ENCODE data around the gene ATOH8.

ATOH8 gene

GRCh38 chr2:85736456-85737355, 17.1 kb upstream of the ATOH8 start:
- DNase-seq (ENCODE audit: low spot score): no peak
- no peak for FAIRE-seq

GRCh38 chr2:85737481-85737880, 16.3 kb upstream of the ATOH8 start:
- DNase-seq (ENCODE audit: low spot score) (peak; percentile 83), FAIRE-seq (no peak)

DNA sequence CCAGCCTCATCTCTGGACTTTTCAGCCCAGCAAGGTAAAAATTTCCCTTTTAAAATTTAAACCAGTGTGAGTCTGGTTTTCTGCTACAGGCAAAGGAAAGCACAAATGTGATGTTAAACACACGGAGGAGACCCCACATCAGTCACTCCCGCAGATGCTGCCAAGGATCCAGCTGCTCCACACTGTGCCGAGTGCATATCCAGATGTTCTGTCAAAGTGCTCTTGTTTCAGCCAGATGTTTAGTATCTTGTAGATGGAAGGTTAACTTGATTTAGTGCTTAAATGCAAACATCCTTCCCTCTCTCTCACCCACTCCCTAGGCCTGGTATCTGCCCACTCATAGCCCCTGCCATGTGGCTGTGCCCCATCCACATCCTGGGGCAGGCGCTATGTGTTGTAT, 15.8 kb upstream of the ATOH8 start:
- DNase-seq (ENCODE audit: low spot score) (no peak), FAIRE-seq (no peak)

- FAIRE-seq: no peak
- DNase-seq (ENCODE audit: low spot score): no peak
These were observed 13.6 kb upstream of the ATOH8 start for GRCh38 chr2:85740193-85740592.

- DNase-seq (ENCODE audit: low spot score) (no peak), FAIRE-seq (no peak)
These were observed 12.5 kb upstream of the ATOH8 start for GRCh38 chr2:85741211-85741832.

DNA sequence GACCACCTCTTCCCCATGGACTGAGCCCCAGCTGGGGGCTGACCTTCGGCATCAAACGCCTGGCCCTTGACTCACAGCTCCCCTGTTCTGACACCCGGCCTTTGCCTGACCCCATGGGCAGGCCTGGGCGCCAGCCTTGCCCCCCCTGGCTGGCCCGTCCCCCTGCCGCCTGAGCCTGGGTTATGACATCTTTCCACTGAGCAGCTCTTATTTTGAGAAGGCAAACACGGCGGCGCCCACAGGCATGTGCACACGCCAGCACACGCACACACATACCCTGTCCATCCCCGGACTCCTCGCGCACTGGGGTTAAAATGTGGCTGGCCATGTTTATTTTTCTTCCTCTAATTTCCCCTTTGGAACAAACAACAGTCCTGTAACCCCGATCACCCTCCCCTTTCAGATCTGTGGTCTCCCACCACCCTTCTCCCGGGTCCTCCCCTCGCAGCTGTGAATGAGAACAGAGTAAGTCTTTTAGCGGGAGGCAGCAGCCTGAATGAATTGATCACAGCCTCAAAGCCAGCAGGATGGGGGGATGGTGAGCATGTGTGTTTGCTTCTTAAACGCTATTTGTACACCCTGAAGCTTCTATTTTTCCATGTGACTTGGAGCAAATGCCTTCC, 11.8 kb upstream of the ATOH8 start:
- DNase-seq (ENCODE audit: low spot score) (peak; percentile 99), FAIRE-seq (peak; percentile 92)

GRCh38 chr2:85743304-85743978, 10.3 kb upstream of the ATOH8 start:
- peak; percentile 93 for FAIRE-seq
- DNase-seq (ENCODE audit: low spot score): peak; percentile 90

- DNase-seq (ENCODE audit: low spot score) (no peak), FAIRE-seq (no peak)
These were observed 9.7 kb upstream of the ATOH8 start for GRCh38 chr2:85744055-85744454.

GRCh38 chr2:85744741-85745601, 8.8 kb upstream of the ATOH8 start:
- FAIRE-seq (no peak), DNase-seq (ENCODE audit: low spot score) (peak; percentile 40)

- FAIRE-seq (no peak), DNase-seq (ENCODE audit: low spot score) (no peak)
These were observed 8.2 kb upstream of the ATOH8 start for GRCh38 chr2:85745619-85746018.

DNA sequence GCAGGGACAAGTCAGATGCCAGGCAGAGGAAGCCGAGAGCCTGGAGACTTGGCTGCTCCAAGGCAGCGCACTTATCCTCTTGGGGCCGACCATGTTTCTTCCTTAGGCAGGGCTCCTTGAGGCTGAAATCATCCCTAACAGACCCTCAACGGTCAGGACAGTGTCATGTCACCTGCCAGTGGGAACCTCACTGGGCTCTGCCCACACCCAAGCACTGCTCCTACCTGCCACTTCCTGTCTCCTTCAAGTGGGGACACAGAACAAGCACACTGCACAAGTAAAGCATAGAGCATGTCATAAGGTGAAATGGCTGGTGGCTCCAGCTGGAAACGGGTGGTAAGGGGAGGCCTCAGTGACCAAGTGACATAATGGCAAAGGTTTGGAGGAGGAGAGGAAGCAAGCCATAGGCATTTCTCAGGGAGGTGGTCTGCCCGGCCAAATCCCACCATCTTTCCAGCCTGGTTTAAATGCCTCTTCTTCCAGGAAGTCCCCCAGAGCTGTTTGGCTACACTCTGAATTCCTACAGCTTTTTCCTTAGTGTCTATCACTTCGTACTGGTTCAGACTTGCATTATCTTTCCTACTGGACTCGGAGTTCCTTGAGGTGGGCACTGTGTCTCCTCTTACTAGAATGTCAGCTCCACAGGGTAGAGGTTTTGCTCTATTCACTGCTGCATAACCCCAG, 7.3 kb upstream of the ATOH8 start:
- no peak for FAIRE-seq
- DNase-seq (ENCODE audit: low spot score): no peak

- no peak for DNase-seq (ENCODE audit: low spot score)
- no peak for FAIRE-seq
These were observed 6.3 kb upstream of the ATOH8 start for GRCh38 chr2:85747441-85747840.

- no peak for DNase-seq (ENCODE audit: low spot score)
- FAIRE-seq: no peak
These were observed 5.6 kb upstream of the ATOH8 start for GRCh38 chr2:85748039-85748734.

DNA sequence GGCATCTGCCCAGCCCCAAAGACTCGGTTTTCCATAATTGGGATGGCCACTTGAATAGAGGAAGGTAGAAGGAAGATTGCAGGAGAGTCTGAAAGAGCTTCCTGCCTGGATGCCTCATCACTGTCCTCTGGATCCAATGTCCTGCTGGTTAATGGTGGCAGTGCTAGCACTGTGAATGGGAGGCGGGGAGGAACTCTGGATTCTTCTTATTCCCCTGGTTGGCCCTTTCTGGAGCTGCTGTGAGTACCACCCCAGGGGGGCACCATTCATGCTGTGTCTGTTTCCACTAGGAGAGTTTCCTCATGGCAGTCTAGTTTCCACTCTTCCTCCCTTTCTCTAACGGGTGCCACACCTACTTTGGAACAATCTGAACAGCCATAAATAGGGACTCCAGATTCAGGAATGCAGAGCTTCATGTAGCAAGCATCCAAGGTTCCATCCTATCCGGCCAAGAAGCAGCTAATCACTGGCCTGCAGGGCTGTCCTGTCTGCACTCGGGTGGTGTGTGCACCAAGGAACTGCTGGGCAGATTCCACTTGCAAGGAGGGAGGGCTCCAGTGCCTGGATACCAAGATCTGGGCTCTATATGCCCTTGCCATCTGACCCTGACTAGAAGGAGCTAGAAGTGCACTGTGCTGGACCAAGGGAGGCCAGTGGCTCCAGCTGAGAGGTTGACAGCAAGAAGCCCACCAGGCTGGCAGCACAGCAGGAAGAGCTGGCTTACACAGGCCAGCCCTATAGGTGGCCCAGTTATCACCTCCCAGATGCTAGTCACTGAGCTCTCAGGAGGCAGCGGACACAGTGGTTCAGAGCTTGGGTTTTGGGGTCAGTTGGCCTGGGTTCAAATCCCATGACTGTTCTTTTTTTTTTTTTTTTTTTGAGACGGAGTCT, 4.6 kb upstream of the ATOH8 start:
- DNase-seq (ENCODE audit: low spot score): no peak
- FAIRE-seq: no peak

GRCh38 chr2:85750587-85751575, 2.9 kb upstream of the ATOH8 start:
- DNase-seq (ENCODE audit: low spot score) (peak; percentile 33), FAIRE-seq (no peak)

GRCh38 chr2:85751627-85752026, 2.2 kb upstream of the ATOH8 start:
- FAIRE-seq: no peak
- no peak for DNase-seq (ENCODE audit: low spot score)

DNA sequence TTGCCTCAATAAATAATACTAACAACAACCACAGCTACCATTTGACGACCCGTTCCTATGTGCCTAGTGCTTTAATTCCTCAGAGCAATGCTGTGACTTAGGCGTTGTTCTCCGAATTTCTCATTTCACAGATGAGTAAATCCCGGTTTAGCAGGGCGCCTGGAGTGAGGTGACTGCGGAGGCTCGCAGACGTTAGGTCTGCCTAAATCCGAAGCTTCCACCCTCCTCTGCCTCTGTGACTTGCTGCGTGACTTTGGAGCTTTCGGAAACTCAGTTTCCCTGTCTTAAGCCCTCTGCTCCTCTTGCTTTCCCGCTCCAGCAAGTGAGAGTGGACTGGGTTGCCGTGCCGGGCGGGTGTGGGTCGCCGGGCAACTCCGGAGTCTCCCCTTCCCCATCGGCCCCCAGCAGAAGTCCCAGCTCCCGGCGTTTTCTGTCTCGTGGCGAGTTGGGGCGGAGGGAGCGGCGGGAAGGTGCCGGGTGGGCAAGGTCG, 711 bp upstream of the ATOH8 start:
- DNase-seq (ENCODE audit: low spot score) (no peak), FAIRE-seq (no peak)
